ENCODE data around the gene BDP1. TPM values are rescaled to one million over a fixed set of nuclear protein-coding genes. Genes with fewer than 3 reads are reported as not detected.

BDP1 gene
- total RNA-seq, 1 experiment from 2014 or later, result 20.0 TPM

- Histone ChIP-seq H2AFZ (no peak overlapping the region), H3K27ac (no peak overlapping the region), H3K9me3 (ENCODE audit: insufficient read depth, low read depth) (no peaks in the 10 kb centered on the region), H3K4me2 (no peak overlapping the region), H3K79me2 (ENCODE audit: low read depth) (peaks cover 39% of the 10 kb centered on the region), H3K36me3 (ENCODE audit: low read depth) (peaks cover 34% of the 10 kb centered on the region), H3K4me3 (no peak overlapping the region), H4K20me1 (ENCODE audit: insufficient read depth) (peaks cover 12% of the 10 kb centered on the region), H3K27me3 (ENCODE audit: insufficient read depth, low read depth) (no peaks in the 10 kb centered on the region), H3F3A (ENCODE audit: insufficient read depth, low read depth) (peaks cover 6% of the 10 kb centered on the region; the same call in 1 of the 2 replicates), H3K4me1 (replicated peaks; ENCODE audit: insufficient read depth) (peaks cover 15% of the 10 kb centered on the region), H3K9me2 (ENCODE audit: insufficient read depth) (no peaks in the 10 kb centered on the region)
- BruUV-seq (replicated peaks), result no TSS peak
- ChIA-PET POLR2A (ENCODE audit: unreplicated experiment) (no interaction called here), CTCF (no interaction called here)
- intact Hi-C loops (cut with micrococcal nuclease; ENCODE audit: unreplicated experiment), result no loop called here
- TF ChIP-seq CTCF (conservative IDR thresholded peaks at IDR 0.05) (no peak), EZH2 (IDR thresholded peaks at IDR 0.05; ENCODE audit: low read depth) (no peak)
- DNase-seq, result no peak
These were observed 5.2 kb downstream of the BDP1 start for GRCh38 chr5:71460693-71461092.

GRCh38 chr5:71461360-71461759 is 5.9 kb downstream of the BDP1 start:
- H3K4me1 ChIP-seq (replicated peaks; ENCODE audit: insufficient read depth), result peaks cover 15% of the 10 kb centered on the region
- H3K4me2 ChIP-seq, result no peak overlapping the region
- H3K27ac ChIP-seq, result no peak overlapping the region
- peaks cover 12% of the 10 kb centered on the region for H4K20me1 ChIP-seq (ENCODE audit: insufficient read depth)
- peaks cover 32% of the 10 kb centered on the region for H3K79me2 ChIP-seq (ENCODE audit: low read depth)
- DNase-seq, result no peak
- ChIA-PET CTCF (no interaction called here), POLR2A (ENCODE audit: unreplicated experiment) (no interaction called here)
- H3K9me3 ChIP-seq (ENCODE audit: insufficient read depth, low read depth), result no peaks in the 10 kb centered on the region
- H3K27me3 ChIP-seq (ENCODE audit: insufficient read depth, low read depth), result no peaks in the 10 kb centered on the region
- no peaks in the 10 kb centered on the region for H3K9me2 ChIP-seq (ENCODE audit: insufficient read depth)
- intact Hi-C loops (cut with micrococcal nuclease; ENCODE audit: unreplicated experiment), result no loop called here
- no peak overlapping the region for H2AFZ ChIP-seq
- no peak overlapping the region for H3K4me3 ChIP-seq
- TF ChIP-seq CTCF (conservative IDR thresholded peaks at IDR 0.05) (no peak), EZH2 (IDR thresholded peaks at IDR 0.05; ENCODE audit: low read depth) (no peak)
- H3F3A ChIP-seq (ENCODE audit: insufficient read depth, low read depth), result no peaks in the 10 kb centered on the region; the same call in 1 of the 2 replicates
- peaks cover 39% of the 10 kb centered on the region for H3K36me3 ChIP-seq (ENCODE audit: low read depth)
- no TSS peak for BruUV-seq (replicated peaks)

GRCh38 chr5:71471193-71471592 is 15.7 kb downstream of the BDP1 start:
- Histone ChIP-seq H3K4me2 (no peak overlapping the region), H3K4me1 (replicated peaks; ENCODE audit: insufficient read depth) (no peaks in the 10 kb centered on the region), H3K4me3 (no peak overlapping the region), H3K27ac (no peak overlapping the region), H3K9me3 (ENCODE audit: insufficient read depth, low read depth) (no peaks in the 10 kb centered on the region), H3K36me3 (ENCODE audit: low read depth) (peaks cover 3% of the 10 kb centered on the region; the same call in 1 of the 2 replicates), H4K20me1 (ENCODE audit: insufficient read depth) (no peaks in the 10 kb centered on the region), H3K27me3 (ENCODE audit: insufficient read depth, low read depth) (no peaks in the 10 kb centered on the region), H2AFZ (no peak overlapping the region), H3K79me2 (ENCODE audit: low read depth) (no peaks in the 10 kb centered on the region), H3K9me2 (ENCODE audit: insufficient read depth) (no peaks in the 10 kb centered on the region), H3F3A (ENCODE audit: insufficient read depth, low read depth) (peaks cover 4% of the 10 kb centered on the region; the same call in 1 of the 2 replicates)
- intact Hi-C loops (cut with micrococcal nuclease; ENCODE audit: unreplicated experiment), result no loop called here
- no peak for TF ChIP-seq EZH2 (IDR thresholded peaks at IDR 0.05; ENCODE audit: low read depth)
- no peak for TF ChIP-seq CTCF (conservative IDR thresholded peaks at IDR 0.05)
- ChIA-PET POLR2A (ENCODE audit: unreplicated experiment) (no interaction called here), CTCF (no interaction called here)
- DNase-seq, result no peak
- BruUV-seq (replicated peaks), result no TSS peak
